SK-N-SH treated with all-trans-retinoic acid at 6 μM for 48 hours (cell line): Measurements from ENCODE around the gene VPREB1.

Source experiments
- CSDC2 ChIP-seq: fragments of 250-450 bp; sonication (Bioruptor Pico); IDR thresholded peaks from 2 replicates; pipeline ENCODE4 v1.5.0; 2020; ENCODE audit warnings: mild to moderate bottlenecking, moderate library complexity
- CSRNP3 ChIP-seq: fragments of 250-450 bp; sonication (Bioruptor Pico); IDR thresholded peaks from 2 replicates; pipeline ENCODE4 v1.5.1; 2021; ENCODE audit warnings: mild to moderate bottlenecking, moderate library complexity
- ISL1 ChIP-seq: fragments of 250-450 bp; sonication (Bioruptor Pico); IDR thresholded peaks from 2 replicates; pipeline ENCODE4 v2.1.2; 2022; ENCODE audit warnings: mild to moderate bottlenecking, moderate library complexity
- PATZ1 ChIP-seq: fragments of 250-450 bp; sonication (Bioruptor Pico); IDR thresholded peaks from 2 replicates; pipeline ENCODE4 v1.8.0; 2020; ENCODE audit warnings: mild to moderate bottlenecking, moderate library complexity, borderline replicate concordance
- PPARA ChIP-seq: fragments of 250-450 bp; sonication (Bioruptor Pico); IDR thresholded peaks from 2 replicates; pipeline ENCODE4 v1.5.0; 2020; ENCODE audit warnings: mild to moderate bottlenecking, borderline replicate concordance
- RARB ChIP-seq: fragments of 250-450 bp; sonication (Bioruptor Pico); IDR thresholded peaks from 2 replicates; pipeline ENCODE4 v1.8.0; 2021; ENCODE audit warnings: mild to moderate bottlenecking, moderate library complexity
- SNAI2 ChIP-seq: fragments of 250-450 bp; sonication (Bioruptor Pico); IDR thresholded peaks from 2 replicates; pipeline ENCODE4 v1.5.0; 2020; ENCODE audit warnings: mild to moderate bottlenecking, moderate library complexity
- ZC3H10 ChIP-seq: fragments of 250-450 bp; sonication (Bioruptor Pico); IDR thresholded peaks from 2 replicates; pipeline ENCODE4 v1.5.1; 2021; ENCODE audit warnings: mild to moderate bottlenecking, moderate library complexity
- ZFP30 ChIP-seq: fragments of 450-650 bp; formaldehyde crosslinking; IDR thresholded peaks from 2 replicates; pipeline ENCODE4 v1.5.0; 2022; ENCODE audit warnings: mild to moderate bottlenecking, moderate library complexity
- ZNF565 ChIP-seq: fragments of 450-650 bp; formaldehyde crosslinking; conservative IDR thresholded peaks from 2 replicates; pipeline ENCODE4 v1.5.0; 2020; ENCODE audit warnings: low read depth, mild to moderate bottlenecking, moderate library complexity
- ZNF8 ChIP-seq: fragments of 450-650 bp; formaldehyde crosslinking; IDR thresholded peaks from 2 replicates; pipeline ENCODE4 v1.5.0; 2020; ENCODE audit warnings: mild to moderate bottlenecking, moderate library complexity
- TF ChIP-seq, protein P1 (sequence below): fragments of 250-450 bp; sonication (Bioruptor Pico); IDR thresholded peaks from 2 replicates; pipeline ENCODE4 v1.5.1; 2020; ENCODE audit warnings: low read depth, mild to moderate bottlenecking, moderate library complexity
- TF ChIP-seq, protein P2 (sequence below): fragments of 250-450 bp; sonication (Bioruptor Pico); IDR thresholded peaks from 2 replicates; pipeline ENCODE4 v1.8.0; 2021; ENCODE audit warnings: low read depth, mild to moderate bottlenecking, moderate library complexity, borderline replicate concordance

GRCh38 chr22:22228921-22229320, 15.7 kb upstream of the VPREB1 start:
- TF ChIP-seq RARB (no peak), ZNF8 (CRISPR knock-in tag) (no peak), CSRNP3 (CRISPR knock-in tag) (no peak), ISL1 (CRISPR knock-in tag) (no peak), ZFP30 (CRISPR knock-in tag) (no peak), CSDC2 (no peak), PPARA (CRISPR knock-in tag) (no peak), PATZ1 (CRISPR knock-in tag) (no peak), ZNF565 (CRISPR knock-in tag) (no peak), SNAI2 (CRISPR knock-in tag) (no peak), ZC3H10 (no peak)
- TF ChIP-seq, protein P1, sequence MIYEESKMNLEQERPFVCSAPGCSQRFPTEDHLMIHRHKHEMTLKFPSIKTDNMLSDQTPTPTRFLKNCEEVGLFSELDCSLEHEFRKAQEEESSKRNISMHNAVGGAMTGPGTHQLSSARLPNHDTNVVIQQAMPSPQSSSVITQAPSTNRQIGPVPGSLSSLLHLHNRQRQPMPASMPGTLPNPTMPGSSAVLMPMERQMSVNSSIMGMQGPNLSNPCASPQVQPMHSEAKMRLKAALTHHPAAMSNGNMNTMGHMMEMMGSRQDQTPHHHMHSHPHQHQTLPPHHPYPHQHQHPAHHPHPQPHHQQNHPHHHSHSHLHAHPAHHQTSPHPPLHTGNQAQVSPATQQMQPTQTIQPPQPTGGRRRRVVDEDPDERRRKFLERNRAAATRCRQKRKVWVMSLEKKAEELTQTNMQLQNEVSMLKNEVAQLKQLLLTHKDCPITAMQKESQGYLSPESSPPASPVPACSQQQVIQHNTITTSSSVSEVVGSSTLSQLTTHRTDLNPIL (CRISPR knock-in tag), result no peak
- TF ChIP-seq, protein P2, sequence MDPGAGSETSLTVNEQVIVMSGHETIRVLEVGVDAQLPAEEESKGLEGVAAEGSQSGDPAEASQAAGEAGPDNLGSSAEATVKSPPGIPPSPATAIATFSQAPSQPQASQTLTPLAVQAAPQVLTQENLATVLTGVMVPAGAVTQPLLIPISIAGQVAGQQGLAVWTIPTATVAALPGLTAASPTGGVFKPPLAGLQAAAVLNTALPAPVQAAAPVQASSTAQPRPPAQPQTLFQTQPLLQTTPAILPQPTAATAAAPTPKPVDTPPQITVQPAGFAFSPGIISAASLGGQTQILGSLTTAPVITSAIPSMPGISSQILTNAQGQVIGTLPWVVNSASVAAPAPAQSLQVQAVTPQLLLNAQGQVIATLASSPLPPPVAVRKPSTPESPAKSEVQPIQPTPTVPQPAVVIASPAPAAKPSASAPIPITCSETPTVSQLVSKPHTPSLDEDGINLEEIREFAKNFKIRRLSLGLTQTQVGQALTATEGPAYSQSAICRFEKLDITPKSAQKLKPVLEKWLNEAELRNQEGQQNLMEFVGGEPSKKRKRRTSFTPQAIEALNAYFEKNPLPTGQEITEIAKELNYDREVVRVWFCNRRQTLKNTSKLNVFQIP (CRISPR knock-in tag), result no peak
